ENCODE measurements around the gene GPA33. TPM values are rescaled to one million over a fixed set of nuclear protein-coding genes. Genes with fewer than 3 reads are reported as not detected.

Gene GPA33
- total RNA-seq, 1 donor, result not detected

GRCh38 chr1:167071286-167071685, 18.9 kb downstream of the GPA33 start:
- no peak overlapping the region for H3K4me3 ChIP-seq (ENCODE audit: low read depth, low read length)
- no peak for TF ChIP-seq CTCF (IDR thresholded peaks at IDR 0.05; ENCODE audit: insufficient read depth, low read depth, low read length)
- no peak for DNase-seq (ENCODE audit: low read depth)

GRCh38 chr1:167068761-167069160, 21.4 kb downstream of the GPA33 start:
- DNase-seq (ENCODE audit: low read depth), result no peak
- no peak overlapping the region for H3K4me3 ChIP-seq (ENCODE audit: low read depth, low read length)
- no peak for TF ChIP-seq CTCF (IDR thresholded peaks at IDR 0.05; ENCODE audit: insufficient read depth, low read depth, low read length)

- DNase-seq (ENCODE audit: low read depth), result no peak
- no peak for TF ChIP-seq CTCF (IDR thresholded peaks at IDR 0.05; ENCODE audit: insufficient read depth, low read depth, low read length)
- no peak overlapping the region for H3K4me3 ChIP-seq (ENCODE audit: low read depth, low read length)
These were observed 22.3 kb downstream of the GPA33 start for GRCh38 chr1:167067904-167068303.

GRCh38 chr1:167066333-167067122, 23.6 kb downstream of the GPA33 start:
- TF ChIP-seq CTCF (IDR thresholded peaks at IDR 0.05; ENCODE audit: insufficient read depth, low read depth, low read length), result peak; percentile 94
- peak; percentile 43 for DNase-seq (ENCODE audit: low read depth)
- peak overlapping the region; percentile 38 for H3K4me3 ChIP-seq (ENCODE audit: low read depth, low read length)

- DNase-seq (ENCODE audit: low read depth), result no peak
- no peak overlapping the region for H3K4me3 ChIP-seq (ENCODE audit: low read depth, low read length)
- TF ChIP-seq CTCF (IDR thresholded peaks at IDR 0.05; ENCODE audit: insufficient read depth, low read depth, low read length), result no peak
These were observed 24.7 kb downstream of the GPA33 start for GRCh38 chr1:167065471-167065870.

- DNase-seq (ENCODE audit: low read depth), result no peak
- H3K4me3 ChIP-seq (ENCODE audit: low read depth, low read length), result no peak overlapping the region
- TF ChIP-seq CTCF (IDR thresholded peaks at IDR 0.05; ENCODE audit: insufficient read depth, low read depth, low read length), result no peak
These were observed 25.6 kb downstream of the GPA33 start for GRCh38 chr1:167064621-167065020.

GRCh38 chr1:167061073-167061464, 29.1 kb downstream of the GPA33 start:
- TF ChIP-seq CTCF (IDR thresholded peaks at IDR 0.05; ENCODE audit: insufficient read depth, low read depth, low read length), result no peak
- DNase-seq (ENCODE audit: low read depth), result no peak
- H3K4me3 ChIP-seq (ENCODE audit: low read depth, low read length), result no peak overlapping the region

All from fibroblast of villous mesenchyme (primary cell).